IPS DF 6.9 (cell line): ENCODE measurements around the gene ZNF319.

Experiments
- DNase-seq: peaks from one replicate; pipeline ENCODE4 v3.0.0-alpha.2; 2013; ENCODE audit warnings: low read depth, low spot score
- H3K27ac ChIP-seq: one replicate; pipeline ENCODE4 v1.5.1; 2013; ENCODE audit warnings: low read length, control low read depth
- H3K27me3 ChIP-seq: 2 replicates; pipeline ENCODE4 v1.6.1; 2013; ENCODE audit warnings: mild to moderate bottlenecking, low read length; ENCODE audit not compliant: control insufficient read depth, insufficient read depth
- H3K36me3 ChIP-seq: 2 replicates; pipeline ENCODE4 v1.6.1; 2013; ENCODE audit warnings: low read length; ENCODE audit not compliant: control insufficient read depth, insufficient read depth
- H3K4me1 ChIP-seq: 2 replicates; pipeline ENCODE4 v1.6.1; 2013; ENCODE audit warnings: low read length; ENCODE audit not compliant: control insufficient read depth, insufficient read depth
- H3K4me3 ChIP-seq: 2 replicates; pipeline ENCODE4 v1.5.1; 2013; ENCODE audit warnings: mild to moderate bottlenecking, low read length
- H3K9me3 ChIP-seq: 2 replicates; pipeline ENCODE4 v1.6.1; 2013; ENCODE audit warnings: low read length, inconsistent platforms; ENCODE audit not compliant: control insufficient read depth, insufficient read depth
- WGBS: extraction: QIAGEN DNeasy Blood & Tissue Kit; methylation state at CpG from one replicate; pipeline ENCODE4 v1.1.7; 2013; ENCODE audit warnings: mixed read lengths, missing lambda C conversion rate; ENCODE audit not compliant: insufficient read length, insufficient coverage; 5-methylcytosine and 5-hydroxymethylcytosine counted together

Gene ZNF319

GRCh38 chr16:58043571-58044155 is 43.2 kb upstream of the ZNF319 start:
- no peaks in the 10 kb centered on the region for H3K9me3 ChIP-seq
- DNase-seq = no peak
- peaks cover 21% of the 10 kb centered on the region for H3K36me3 ChIP-seq
- peaks cover 3% of the 10 kb centered on the region; the same call in 1 of the 2 replicates for H3K4me1 ChIP-seq
- no peak overlapping the region for H3K27ac ChIP-seq
- no peaks in the 10 kb centered on the region for H3K27me3 ChIP-seq
- no peak overlapping the region for H3K4me3 ChIP-seq
- WGBS = no CpG with 5 or more reads among the region's 7 CpGs

DNA sequence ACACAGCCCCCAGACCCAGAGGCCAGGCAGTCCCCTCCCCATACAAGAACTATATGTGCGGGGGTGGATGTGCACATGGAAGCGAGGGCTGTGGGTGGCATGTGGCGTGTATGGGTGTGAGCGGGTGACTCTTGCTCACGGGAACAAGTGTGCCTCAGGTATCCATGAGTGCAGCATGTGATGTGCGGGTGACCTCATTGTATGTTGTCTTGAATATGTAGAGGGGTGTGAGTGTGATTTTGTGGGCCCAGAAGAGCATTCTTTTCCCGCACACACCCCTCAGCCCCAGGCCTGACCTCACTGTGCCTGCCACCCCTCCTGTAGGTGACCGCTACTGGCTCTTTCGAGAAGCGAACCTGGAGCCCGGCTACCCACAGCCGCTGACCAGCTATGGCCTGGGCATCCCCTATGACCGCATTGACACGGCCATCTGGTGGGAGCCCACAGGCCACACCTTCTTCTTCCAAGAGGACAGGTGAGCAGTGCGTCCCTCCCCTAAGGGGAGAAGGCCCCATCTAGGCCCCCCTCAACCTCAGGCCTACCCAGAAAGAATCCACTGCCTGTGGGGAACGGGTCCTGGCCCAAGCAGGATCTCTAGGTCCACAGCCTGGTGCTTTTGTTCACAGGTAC is 42.5 kb upstream of the ZNF319 start:
- DNase-seq = no peak
- H3K27ac ChIP-seq = no peak overlapping the region
- no peak overlapping the region for H3K4me3 ChIP-seq
- no peaks in the 10 kb centered on the region for H3K27me3 ChIP-seq
- H3K36me3 ChIP-seq = peaks cover 23% of the 10 kb centered on the region
- peaks cover 3% of the 10 kb centered on the region; the same call in 1 of the 2 replicates for H3K4me1 ChIP-seq
- no peaks in the 10 kb centered on the region for H3K9me3 ChIP-seq
- no CpG with 5 or more reads among the region's 16 CpGs for WGBS

GRCh38 chr16:58042001-58042885 is 41.8 kb upstream of the ZNF319 start:
- Histone ChIP-seq H3K36me3 (peaks cover 23% of the 10 kb centered on the region), H3K4me3 (no peak overlapping the region), H3K27me3 (no peaks in the 10 kb centered on the region), H3K4me1 (no peaks in the 10 kb centered on the region), H3K9me3 (no peaks in the 10 kb centered on the region), H3K27ac (no peak overlapping the region)
- DNase-seq = no peak
- WGBS = no CpG with 5 or more reads among the region's 22 CpGs

- Histone ChIP-seq H3K4me1 (no peaks in the 10 kb centered on the region), H3K36me3 (peaks cover 23% of the 10 kb centered on the region)
- no CpG with 5 or more reads among the region's 18 CpGs for WGBS
Measured at GRCh38 chr16:58041628-58041955, 41.1 kb upstream of the ZNF319 start.

GRCh38 chr16:58040945-58041627 is 40.6 kb upstream of the ZNF319 start:
- no CpG with 5 or more reads among the region's 14 CpGs for WGBS

More at GRCh38 chr16:58041628-58041955, 41.1 kb upstream of the ZNF319 start:
- DNase-seq = no peak
- Histone ChIP-seq H3K27ac (no peak overlapping the region), H3K9me3 (no peaks in the 10 kb centered on the region), H3K4me3 (no peak overlapping the region), H3K27me3 (no peaks in the 10 kb centered on the region)

DNA sequence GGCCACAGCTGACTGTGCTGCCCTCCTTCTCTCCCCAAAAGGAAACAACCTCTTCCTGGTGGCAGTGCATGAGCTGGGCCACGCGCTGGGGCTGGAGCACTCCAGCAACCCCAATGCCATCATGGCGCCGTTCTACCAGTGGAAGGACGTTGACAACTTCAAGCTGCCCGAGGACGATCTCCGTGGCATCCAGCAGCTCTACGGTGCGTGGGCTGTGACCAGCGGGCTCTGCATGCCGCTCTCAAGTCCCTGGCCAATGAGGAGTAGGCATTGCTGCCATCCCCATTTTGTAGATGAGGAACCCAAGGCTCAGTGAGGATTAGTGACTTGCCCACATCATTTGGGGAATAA is 40.0 kb upstream of the ZNF319 start:
- WGBS = no CpG with 5 or more reads among the region's 12 CpGs
- Histone ChIP-seq H3K36me3 (peaks cover 23% of the 10 kb centered on the region), H3K9me3 (no peaks in the 10 kb centered on the region), H3K4me1 (no peaks in the 10 kb centered on the region), H3K27ac (no peak overlapping the region), H3K4me3 (no peak overlapping the region), H3K27me3 (no peaks in the 10 kb centered on the region)
- no peak for DNase-seq

More at GRCh38 chr16:58040945-58041627, 40.6 kb upstream of the ZNF319 start:
- H3K27ac ChIP-seq = no peak overlapping the region
- H3K4me1 ChIP-seq = no peaks in the 10 kb centered on the region
- no peak overlapping the region for H3K4me3 ChIP-seq
- DNase-seq = no peak
- H3K36me3 ChIP-seq = peaks cover 23% of the 10 kb centered on the region
- H3K27me3 ChIP-seq = no peaks in the 10 kb centered on the region
- H3K9me3 ChIP-seq = no peaks in the 10 kb centered on the region

DNA sequence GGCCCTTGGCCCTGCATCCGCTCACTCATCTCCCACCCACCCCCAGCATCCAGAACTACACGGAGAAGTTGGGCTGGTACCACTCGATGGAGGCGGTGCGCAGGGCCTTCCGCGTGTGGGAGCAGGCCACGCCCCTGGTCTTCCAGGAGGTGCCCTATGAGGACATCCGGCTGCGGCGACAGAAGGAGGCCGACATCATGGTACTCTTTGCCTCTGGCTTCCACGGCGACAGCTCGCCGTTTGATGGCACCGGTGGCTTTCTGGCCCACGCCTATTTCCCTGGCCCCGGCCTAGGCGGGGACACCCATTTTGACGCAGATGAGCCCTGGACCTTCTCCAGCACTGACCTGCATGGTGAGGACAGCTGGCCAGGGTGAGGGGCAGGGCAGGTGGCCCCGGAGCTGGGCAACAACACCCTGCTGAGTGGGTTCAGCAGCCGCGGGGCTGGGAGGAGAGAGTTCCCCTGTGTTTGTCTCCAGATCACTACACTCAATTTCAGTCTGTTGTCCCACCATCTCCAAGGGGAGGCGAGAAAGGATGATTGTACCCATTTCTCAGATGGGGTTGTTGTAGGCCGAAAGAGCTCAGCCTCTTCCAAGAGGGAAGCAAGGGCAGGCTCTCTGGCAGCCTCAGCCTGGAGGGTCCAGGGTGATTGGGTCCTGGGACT is 39.5 kb upstream of the ZNF319 start:
- Histone ChIP-seq H3K4me3 (no peak overlapping the region), H3K27me3 (no peaks in the 10 kb centered on the region), H3K9me3 (no peaks in the 10 kb centered on the region), H3K36me3 (peaks cover 23% of the 10 kb centered on the region), H3K4me1 (no peaks in the 10 kb centered on the region), H3K27ac (no peak overlapping the region)
- no CpG with 5 or more reads among the region's 26 CpGs for WGBS
- DNase-seq = no peak

DNA sequence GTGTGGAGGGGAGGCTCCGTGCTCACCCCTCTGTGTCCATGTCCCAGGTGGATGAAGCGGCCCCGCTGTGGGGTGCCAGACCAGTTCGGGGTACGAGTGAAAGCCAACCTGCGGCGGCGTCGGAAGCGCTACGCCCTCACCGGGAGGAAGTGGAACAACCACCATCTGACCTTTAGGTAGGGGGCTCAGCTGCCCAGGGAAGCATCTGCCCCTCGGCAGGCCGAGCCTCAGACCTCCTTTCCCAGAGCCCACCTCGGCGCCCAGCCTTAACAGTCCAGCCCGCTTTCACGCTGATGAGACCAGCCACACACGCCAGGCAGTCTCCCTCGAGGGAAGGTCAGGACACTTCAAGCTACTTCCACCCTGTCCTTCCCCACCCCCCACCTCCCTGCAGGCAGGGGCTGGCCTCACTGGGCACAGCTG is 37.8 kb upstream of the ZNF319 start:
- Histone ChIP-seq H3K27ac (no peak overlapping the region), H3K4me3 (no peak overlapping the region), H3K27me3 (no peaks in the 10 kb centered on the region), H3K4me1 (no peaks in the 10 kb centered on the region), H3K36me3 (peaks cover 18% of the 10 kb centered on the region), H3K9me3 (no peaks in the 10 kb centered on the region)
- no CpG with 5 or more reads among the region's 20 CpGs for WGBS
- no peak for DNase-seq

DNA sequence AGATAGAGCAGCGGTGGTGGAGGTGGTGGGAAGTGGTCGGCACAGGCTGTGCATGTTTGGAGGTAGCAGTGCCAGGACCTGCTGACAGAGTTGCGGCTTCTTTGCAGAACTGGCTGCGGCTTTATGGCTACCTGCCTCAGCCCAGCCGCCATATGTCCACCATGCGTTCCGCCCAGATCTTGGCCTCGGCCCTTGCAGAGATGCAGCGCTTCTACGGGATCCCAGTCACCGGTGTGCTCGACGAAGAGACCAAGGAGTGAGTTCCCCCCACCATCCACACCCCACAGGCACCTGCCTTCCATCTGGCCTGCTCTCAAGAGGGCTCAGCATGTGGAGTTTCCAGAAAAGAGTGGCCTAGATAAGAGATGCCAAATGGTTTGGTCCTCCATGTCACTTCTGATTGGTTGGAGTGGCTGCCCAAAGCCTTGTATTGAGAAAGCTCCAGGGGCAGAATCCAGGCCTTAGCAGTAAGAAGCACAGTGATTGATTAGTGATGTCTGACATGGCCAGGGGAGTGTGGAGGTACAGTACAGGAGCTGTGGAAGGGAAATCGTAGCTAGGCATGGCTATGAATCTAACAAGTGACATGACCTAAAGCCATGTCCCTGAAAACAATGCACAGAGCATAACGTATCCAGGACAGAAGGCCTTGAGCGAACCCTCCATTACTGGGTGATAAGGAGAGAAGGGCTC is 37.0 kb upstream of the ZNF319 start:
- Histone ChIP-seq H3K4me3 (no peak overlapping the region), H3K36me3 (peaks cover 15% of the 10 kb centered on the region), H3K27ac (no peak overlapping the region), H3K27me3 (no peaks in the 10 kb centered on the region), H3K4me1 (peaks cover 2% of the 10 kb centered on the region; the same call in 1 of the 2 replicates), H3K9me3 (no peaks in the 10 kb centered on the region)
- WGBS = no CpG with 5 or more reads among the region's 16 CpGs
- no peak for DNase-seq
